SK-N-SH (cell line): ENCODE measurements around the gene TSEN2. TPM values are rescaled to one million over a fixed set of nuclear protein-coding genes. Genes with fewer than 3 reads are reported as not detected.
A peak's percentile ranks its signal among the peaks of the same experiment; 100 is the strongest.

Source experiments
- CTCF ChIA-PET: fragments of 300-600, 350-600 bp; formaldehyde crosslinking; extraction: SDS; loops from one replicate; lab custom pipeline; 2021; lab: Yijun Ruan, JAX
- POLR2A ChIA-PET: fragments of 350-600 bp; sonication (Branson Sonifier 250); formaldehyde crosslinking; extraction: SDS; loops from one replicate; lab custom pipeline; 2020; ENCODE audit warnings: antibody characterized with exemption, inconsistent platforms; lab: Yijun Ruan, JAX
- DNase-seq: peaks from one replicate; pipeline ENCODE4 v3.0.0; 2012
- H2AFZ ChIP-seq: fragments of 200-600 bp; sonication (generic); 2 replicates; pipeline ENCODE4 v1.8.1; 2016; ENCODE audit warnings: antibody characterized with exemption, mild to moderate bottlenecking, low read depth
- H3F3A ChIP-seq: fragments of 200-600 bp; sonication (generic); replicated peaks from 2 replicates; pipeline ENCODE3; 2016; ENCODE audit warnings: antibody characterized with exemption, mild to moderate bottlenecking; ENCODE audit not compliant: insufficient read depth
- H3K27ac ChIP-seq, 2 experiments: fragments of 200-500 bp in 1 of 2; fragments of 200-600 bp in 1 of 2; sonication (Bioruptor generic) in 1 of 2; sonication (generic), shearing (Covaris generic) in 1 of 2; 2 replicates each; pipeline versions ENCODE4 v1.5.1 to v1.6.1; 2014 to 2016; ENCODE audit warnings: low read depth in 2 of 2, inconsistent platforms in 1 of 2, low read length in 1 of 2, mild to moderate bottlenecking in 1 of 2, mixed read lengths in 1 of 2
- H3K27me3 ChIP-seq: fragments of 200-600 bp; sonication (generic), shearing (Covaris generic); 2 replicates; pipeline ENCODE4 v1.6.1; 2016; ENCODE audit warnings: mixed run types; ENCODE audit not compliant: insufficient read depth
- H3K36me3 ChIP-seq, 2 experiments: fragments of 200-500 bp in 1 of 2; fragments of 200-600 bp in 1 of 2; sonication (Bioruptor generic) in 1 of 2; sonication (generic) in 1 of 2; replicated peaks in 1 of 2; 2 replicates each; pipeline versions ENCODE3 to v1.5.1; 2014 to 2016; ENCODE audit warnings: low read length in 1 of 2, mild to moderate bottlenecking in 1 of 2; ENCODE audit not compliant: insufficient read depth in 2 of 2, control insufficient read depth in 1 of 2
- H3K4me1 ChIP-seq, 2 experiments: fragments of 200-500 bp in 1 of 2; fragments of 200-600 bp in 1 of 2; sonication (Bioruptor generic) in 1 of 2; sonication (generic), shearing (Covaris generic) in 1 of 2; 2 replicates each; pipeline versions ENCODE4 v1.5.1 to v1.6.1; 2014 to 2016; ENCODE audit warnings: low read depth in 1 of 2, low read length in 1 of 2, mixed run types in 1 of 2; ENCODE audit not compliant: insufficient read depth in 2 of 2, control insufficient read depth in 1 of 2
- H3K4me2 ChIP-seq: fragments of 200-600 bp; sonication (generic), shearing (Covaris generic); 2 replicates; pipeline ENCODE4 v1.6.1; 2017; ENCODE audit warnings: mixed run types
- H3K4me3 ChIP-seq, 2 experiments: fragments of 200-500 bp in 1 of 2; fragments of 200-600 bp in 1 of 2; sonication (Bioruptor generic) in 1 of 2; sonication (generic), shearing (Covaris generic) in 1 of 2; 2 replicates each; pipeline versions ENCODE4 v1.5.1 to v1.8.1; 2014 to 2016; ENCODE audit warnings: low read depth in 2 of 2, inconsistent platforms in 1 of 2, low read length in 1 of 2, mild to moderate bottlenecking in 1 of 2, mixed read lengths in 1 of 2, moderate library complexity in 1 of 2
- H3K79me2 ChIP-seq: fragments of 200-600 bp; sonication (generic); 2 replicates; pipeline ENCODE4 v1.8.1; 2017; ENCODE audit warnings: mild to moderate bottlenecking; ENCODE audit not compliant: insufficient read depth
- H3K9ac ChIP-seq: fragments of 200-600 bp; sonication (generic); 2 replicates; pipeline ENCODE4 v1.6.1; 2017; ENCODE audit warnings: mixed run types
- H3K9me2 ChIP-seq: fragments of 200-600 bp; sonication (generic); 2 replicates; pipeline ENCODE4 v1.6.1; 2017; ENCODE audit warnings: mixed run types
- H3K9me3 ChIP-seq: fragments of 200-600 bp; sonication (generic); 2 replicates; pipeline ENCODE4 v1.6.1; 2017; ENCODE audit warnings: mixed run types, mild to moderate bottlenecking, moderate library complexity
- H4K20me1 ChIP-seq: fragments of 200-600 bp; sonication (generic); 2 replicates; pipeline ENCODE4 v1.6.1; 2017; ENCODE audit warnings: mild to moderate bottlenecking, mixed run types; ENCODE audit not compliant: insufficient read depth
- ELF1 ChIP-seq: IDR thresholded peaks from 2 replicates; pipeline ENCODE4 v1.4.0; 2012
- EP300 ChIP-seq, 2 experiments: IDR thresholded peaks; 2 replicates each; pipeline versions ENCODE4 v1.4.0 to v1.6.1; 2012; ENCODE audit warnings: borderline replicate concordance in 1 of 2, low read depth in 1 of 2, low read length in 1 of 2
- FOXJ3 ChIP-seq: sonication (generic); formaldehyde crosslinking; IDR thresholded peaks from 2 replicates; pipeline ENCODE4 v1.5.1; 2020; ENCODE audit warnings: mild to moderate bottlenecking, missing genetic modification reagents
- FOXM1 ChIP-seq: IDR thresholded peaks from 2 replicates; pipeline ENCODE4 v1.4.0; 2012; ENCODE audit warnings: low read depth, mild to moderate bottlenecking
- GABPA ChIP-seq: IDR thresholded peaks from 2 replicates; pipeline ENCODE4 v1.4.0; 2012; ENCODE audit warnings: low read depth, mild to moderate bottlenecking
- JUND ChIP-seq: IDR thresholded peaks from 2 replicates; pipeline ENCODE4 v1.4.0; 2012
- MEF2A ChIP-seq: IDR thresholded peaks from 2 replicates; pipeline ENCODE4 v1.4.0; 2012; ENCODE audit warnings: low read depth, borderline replicate concordance
- NFIC ChIP-seq: IDR thresholded peaks from 2 replicates; pipeline ENCODE4 v1.4.0; 2012; ENCODE audit warnings: borderline replicate concordance
- NRF1 ChIP-seq: IDR thresholded peaks from 2 replicates; pipeline ENCODE4 v1.6.1; 2012; ENCODE audit warnings: low read depth, mild to moderate bottlenecking, low read length
- RAD21 ChIP-seq: IDR thresholded peaks from 2 replicates; pipeline ENCODE4 v1.6.1; 2012; ENCODE audit warnings: mild to moderate bottlenecking, low read length
- RXRA ChIP-seq: IDR thresholded peaks from 2 replicates; pipeline ENCODE4 v1.4.0; 2012; ENCODE audit warnings: low read depth, mild to moderate bottlenecking, borderline replicate concordance
- TAF1 ChIP-seq: IDR thresholded peaks from 2 replicates; pipeline ENCODE4 v1.6.1; 2012; ENCODE audit warnings: low read depth, mild to moderate bottlenecking, low read length, moderate library complexity, borderline replicate concordance
- TCF12 ChIP-seq: IDR thresholded peaks from 2 replicates; pipeline ENCODE4 v1.4.0; 2012
- YY1 ChIP-seq: IDR thresholded peaks from 2 replicates; pipeline ENCODE4 v1.4.0; 2012; ENCODE audit warnings: low read depth, mild to moderate bottlenecking
- WGBS: methylation state at CpG from one replicate; pipeline ENCODE4 v1.1.6; 2017; ENCODE audit warnings: low lambda C conversion rate; 5-methylcytosine and 5-hydroxymethylcytosine counted together
- polyA plus RNA-seq, 3 experiments: library from polyadenylated mRNA; depleted of rRNA; stranded (reverse); fragments of >200 nt; gene quantifications; 2 replicates each; pipeline ENCODE4 v1.2.3, GENCODE V29; 2012
- TF ChIP-seq, protein P1 (sequence below): IDR thresholded peaks from 2 replicates; pipeline ENCODE4 v1.4.0; 2012; ENCODE audit warnings: low read depth, borderline replicate concordance
- TF ChIP-seq, protein P2 (sequence below): IDR thresholded peaks from 2 replicates; pipeline ENCODE4 v1.4.0; 2012; ENCODE audit warnings: low read depth, borderline replicate concordance
- TF ChIP-seq, protein P3 (sequence below): IDR thresholded peaks from 2 replicates; pipeline ENCODE4 v1.4.0; 2012; ENCODE audit warnings: low read depth
- TF ChIP-seq, protein P4 (sequence below): fragments of 150-350 bp; IDR thresholded peaks from 2 replicates; pipeline ENCODE4 v1.6.1; 2016; ENCODE audit warnings: mild to moderate bottlenecking, low read depth, low read length
- TF ChIP-seq, protein P5 (sequence below): IDR thresholded peaks from 2 replicates; pipeline ENCODE4; 2012

TSEN2 gene
- polyA plus RNA-seq, 1 of the 3 experiments (the other 2 are of a cell fraction) = 13.0 TPM

DNA sequence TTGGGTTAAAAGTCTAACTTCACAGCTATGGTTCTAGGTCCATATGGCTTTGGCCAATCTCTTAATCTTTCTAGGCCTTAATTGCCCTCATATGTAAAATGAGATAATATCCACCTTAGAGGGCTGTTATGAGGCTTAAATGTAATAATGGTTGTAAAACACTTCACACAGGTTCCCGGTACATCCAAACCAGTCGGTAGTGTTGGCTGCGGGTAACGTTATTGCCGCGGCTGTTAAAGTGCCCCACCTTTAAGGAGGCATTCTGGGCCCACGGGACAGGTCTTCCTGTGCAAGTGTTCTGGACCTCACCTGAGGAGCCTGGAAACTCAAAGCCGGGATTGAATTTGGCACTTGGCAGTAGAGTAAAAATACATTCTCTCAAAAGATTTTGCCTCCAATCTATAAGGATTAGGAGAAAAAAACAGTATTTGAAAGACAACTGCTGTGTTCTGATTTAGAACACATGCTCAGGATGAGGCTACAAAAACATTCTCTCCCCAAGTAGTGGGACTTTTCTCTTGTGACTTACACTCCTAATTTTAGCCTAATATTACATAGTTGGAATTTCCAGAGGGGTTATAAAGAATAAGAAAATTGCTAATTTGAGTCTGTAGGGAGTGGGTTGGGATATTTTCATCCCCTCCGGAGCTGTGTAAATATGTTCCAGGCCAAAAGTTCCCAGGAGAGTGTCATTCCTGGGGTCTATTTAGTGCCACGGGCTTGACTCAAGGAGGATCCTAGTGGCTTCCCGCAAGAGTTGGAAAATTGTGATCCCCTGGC is 44.9 kb upstream of the TSEN2 start:
- TF ChIP-seq FOXJ3 (CRISPR knock-in tag) (no peak), TCF12 (no peak), RAD21 (no peak), RXRA (no peak), GABPA (no peak), YY1 (no peak), MEF2A (no peak), ELF1 (no peak)
- TF ChIP-seq, protein P1, sequence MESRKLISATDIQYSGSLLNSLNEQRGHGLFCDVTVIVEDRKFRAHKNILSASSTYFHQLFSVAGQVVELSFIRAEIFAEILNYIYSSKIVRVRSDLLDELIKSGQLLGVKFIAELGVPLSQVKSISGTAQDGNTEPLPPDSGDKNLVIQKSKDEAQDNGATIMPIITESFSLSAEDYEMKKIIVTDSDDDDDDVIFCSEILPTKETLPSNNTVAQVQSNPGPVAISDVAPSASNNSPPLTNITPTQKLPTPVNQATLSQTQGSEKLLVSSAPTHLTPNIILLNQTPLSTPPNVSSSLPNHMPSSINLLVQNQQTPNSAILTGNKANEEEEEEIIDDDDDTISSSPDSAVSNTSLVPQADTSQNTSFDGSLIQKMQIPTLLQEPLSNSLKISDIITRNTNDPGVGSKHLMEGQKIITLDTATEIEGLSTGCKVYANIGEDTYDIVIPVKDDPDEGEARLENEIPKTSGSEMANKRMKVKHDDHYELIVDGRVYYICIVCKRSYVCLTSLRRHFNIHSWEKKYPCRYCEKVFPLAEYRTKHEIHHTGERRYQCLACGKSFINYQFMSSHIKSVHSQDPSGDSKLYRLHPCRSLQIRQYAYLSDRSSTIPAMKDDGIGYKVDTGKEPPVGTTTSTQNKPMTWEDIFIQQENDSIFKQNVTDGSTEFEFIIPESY = no peak
- TF ChIP-seq, protein P2, sequence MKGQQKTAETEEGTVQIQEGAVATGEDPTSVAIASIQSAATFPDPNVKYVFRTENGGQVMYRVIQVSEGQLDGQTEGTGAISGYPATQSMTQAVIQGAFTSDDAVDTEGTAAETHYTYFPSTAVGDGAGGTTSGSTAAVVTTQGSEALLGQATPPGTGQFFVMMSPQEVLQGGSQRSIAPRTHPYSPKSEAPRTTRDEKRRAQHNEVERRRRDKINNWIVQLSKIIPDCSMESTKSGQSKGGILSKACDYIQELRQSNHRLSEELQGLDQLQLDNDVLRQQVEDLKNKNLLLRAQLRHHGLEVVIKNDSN = no peak
- TF ChIP-seq, all 33 proteins: peak for 0
- H3K4me1 ChIP-seq = peaks cover 18 to 21% of the 10 kb centered on the region in 2 experiments; a peak in 3 of 4 replicates
- no peak overlapping the region for H3K4me3 ChIP-seq
- no peaks in the 10 kb centered on the region for H3K27me3 ChIP-seq
- no peaks in the 10 kb centered on the region for H3K36me3 ChIP-seq
- no peaks in the 10 kb centered on the region for H3K9me2 ChIP-seq
- H3K9ac ChIP-seq = no peak overlapping the region
- H3K4me2 ChIP-seq = no peak overlapping the region
- H4K20me1 ChIP-seq = no peaks in the 10 kb centered on the region
- DNase-seq = no peak
- WGBS = 88% methylated on average over 10 of the region's 11 CpGs
- no peak overlapping the region for H2AFZ ChIP-seq
- no peak overlapping the region; a peak in 1 of 4 replicates for H3K27ac ChIP-seq
- H3K79me2 ChIP-seq = no peaks in the 10 kb centered on the region
- H3F3A ChIP-seq = no peaks in the 10 kb centered on the region
- ChIA-PET POLR2A (no interaction called here), CTCF (no interaction called here)
- H3K9me3 ChIP-seq = no peaks in the 10 kb centered on the region

DNA sequence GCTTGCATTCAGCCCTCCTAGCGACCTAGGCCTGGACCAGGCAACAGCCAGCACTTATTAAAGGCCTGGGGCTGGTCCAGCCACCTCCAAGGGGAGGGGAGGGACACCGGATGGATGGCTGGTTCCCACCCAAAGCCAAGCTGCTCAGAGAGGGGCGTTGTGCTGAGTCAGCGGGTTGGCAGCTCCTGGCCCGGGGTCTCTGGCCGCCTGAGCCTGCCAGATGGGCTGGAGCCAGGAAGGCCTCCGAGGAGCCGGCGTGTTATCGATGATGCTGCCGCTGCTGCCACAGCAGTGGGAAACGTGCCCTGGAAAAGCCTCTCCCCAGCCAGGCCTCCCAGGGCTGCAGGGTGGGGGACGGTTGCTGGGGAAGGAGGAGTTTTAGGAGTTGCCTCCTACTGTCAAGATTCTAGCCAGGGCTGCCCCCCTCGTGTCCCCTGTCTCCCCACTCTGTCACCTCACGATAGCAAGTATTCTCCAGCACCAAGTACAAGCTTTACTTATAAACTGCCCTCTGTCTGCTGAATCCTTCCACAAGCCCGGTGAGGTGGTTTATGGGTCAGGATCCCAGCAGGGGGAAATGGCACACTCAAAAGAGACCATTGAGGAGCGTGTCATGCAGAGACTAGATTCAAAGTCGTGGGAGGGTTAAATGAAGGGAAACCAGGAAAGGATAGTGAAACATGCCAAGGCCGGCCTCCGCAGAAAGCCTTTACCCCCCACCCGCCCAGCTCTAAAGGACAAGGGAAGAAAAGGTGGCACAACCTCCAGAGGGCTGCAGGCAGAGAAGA is 43.2 kb upstream of the TSEN2 start:
- no peaks in the 10 kb centered on the region for H4K20me1 ChIP-seq
- no peak overlapping the region for H2AFZ ChIP-seq
- DNase-seq = peak; percentile 80
- no peaks in the 10 kb centered on the region for H3F3A ChIP-seq
- H3K9ac ChIP-seq = no peak overlapping the region
- H3K4me2 ChIP-seq = peak overlapping the region; percentile 52
- no peaks in the 10 kb centered on the region for H3K36me3 ChIP-seq
- CTCF ChIA-PET = interaction anchor here (0.6 to 1.9 kb wide), 4 partner anchors 10 to 306 kb away, joined by 3 to 10 read pairs (median 4); no protein-coding TSS in a partner anchor
- WGBS = 71% methylated on average over 10 of the region's 21 CpGs
- H3K9me2 ChIP-seq = no peaks in the 10 kb centered on the region
- H3K4me1 ChIP-seq = peaks cover 21 to 28% of the 10 kb centered on the region in 2 experiments; a peak in 3 of 4 replicates
- POLR2A ChIA-PET = no interaction called here
- H3K27me3 ChIP-seq = no peaks in the 10 kb centered on the region
- H3K4me3 ChIP-seq = no peak overlapping the region
- H3K27ac ChIP-seq = peak overlapping the region in 1 of 2 experiments; percentile 30; a peak in 2 of 4 replicates
- H3K79me2 ChIP-seq = no peaks in the 10 kb centered on the region
- H3K9me3 ChIP-seq = no peaks in the 10 kb centered on the region
- TF ChIP-seq, protein P2 = no peak
- peak; percentile 45; the same call in 1 of the 2 replicates for TF ChIP-seq JUND
- TF ChIP-seq, protein P3, sequence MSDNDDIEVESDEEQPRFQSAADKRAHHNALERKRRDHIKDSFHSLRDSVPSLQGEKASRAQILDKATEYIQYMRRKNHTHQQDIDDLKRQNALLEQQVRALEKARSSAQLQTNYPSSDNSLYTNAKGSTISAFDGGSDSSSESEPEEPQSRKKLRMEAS = peak; percentile 68; the same call in 1 of the 2 replicates
- TF ChIP-seq NRF1 = no peak
- no peak for TF ChIP-seq RAD21
- TF ChIP-seq FOXM1 = no peak
- peak in 1 of 2 experiments; percentile 66; a peak in 1 of 4 replicates for TF ChIP-seq EP300 (IDR thresholded peaks at IDR 0.05; ENCODE audit: borderline replicate concordance in 1 of 2, low read depth in 1 of 2, low read length in 1 of 2)
- TF ChIP-seq, protein P4, sequence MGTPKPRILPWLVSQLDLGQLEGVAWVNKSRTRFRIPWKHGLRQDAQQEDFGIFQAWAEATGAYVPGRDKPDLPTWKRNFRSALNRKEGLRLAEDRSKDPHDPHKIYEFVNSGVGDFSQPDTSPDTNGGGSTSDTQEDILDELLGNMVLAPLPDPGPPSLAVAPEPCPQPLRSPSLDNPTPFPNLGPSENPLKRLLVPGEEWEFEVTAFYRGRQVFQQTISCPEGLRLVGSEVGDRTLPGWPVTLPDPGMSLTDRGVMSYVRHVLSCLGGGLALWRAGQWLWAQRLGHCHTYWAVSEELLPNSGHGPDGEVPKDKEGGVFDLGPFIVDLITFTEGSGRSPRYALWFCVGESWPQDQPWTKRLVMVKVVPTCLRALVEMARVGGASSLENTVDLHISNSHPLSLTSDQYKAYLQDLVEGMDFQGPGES = no peak
- no peak for TF ChIP-seq FOXJ3 (CRISPR knock-in tag)
- TF ChIP-seq YY1 = no peak
- peak; percentile 88 for TF ChIP-seq NFIC
- TF ChIP-seq TAF1 = no peak
- TF ChIP-seq, protein P5, sequence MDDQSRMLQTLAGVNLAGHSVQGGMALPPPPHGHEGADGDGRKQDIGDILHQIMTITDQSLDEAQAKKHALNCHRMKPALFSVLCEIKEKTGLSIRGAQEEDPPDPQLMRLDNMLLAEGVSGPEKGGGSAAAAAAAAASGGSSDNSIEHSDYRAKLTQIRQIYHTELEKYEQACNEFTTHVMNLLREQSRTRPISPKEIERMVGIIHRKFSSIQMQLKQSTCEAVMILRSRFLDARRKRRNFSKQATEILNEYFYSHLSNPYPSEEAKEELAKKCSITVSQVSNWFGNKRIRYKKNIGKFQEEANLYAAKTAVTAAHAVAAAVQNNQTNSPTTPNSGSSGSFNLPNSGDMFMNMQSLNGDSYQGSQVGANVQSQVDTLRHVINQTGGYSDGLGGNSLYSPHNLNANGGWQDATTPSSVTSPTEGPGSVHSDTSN = peak; percentile 33; the same call in 1 of the 2 replicates
